Breast epithelium (tissue), 4 donors: ENCODE results near the gene PLEKHM2. TPM values are rescaled to one million over a fixed set of nuclear protein-coding genes. Genes with fewer than 3 reads are reported as not detected.

Source experiments
- DNase-seq, 2 donors: peaks; one replicate each; pipeline ENCODE4 v3.0.0-alpha.2; 2019; ENCODE audit warnings: low spot score in 2 of 2
- H3K27ac ChIP-seq, 2 donors: fragments of 200-600 bp; sonication (generic) in 1 of 2; one replicate each; pipeline ENCODE4 v1.5.1; 2016 to 2019; ENCODE audit warnings: mild to moderate bottlenecking in 1 of 2
- H3K27me3 ChIP-seq, 2 donors: fragments of 200-600 bp; sonication (generic) in 1 of 2; one replicate each; pipeline versions ENCODE4 v1.5.1 to v1.6.0; 2017 to 2019; ENCODE audit warnings: control low read depth in 1 of 2, mild to moderate bottlenecking in 1 of 2
- H3K36me3 ChIP-seq: fragments of 200-600 bp; one replicate; pipeline ENCODE4 v1.5.1; 2019
- H3K4me1 ChIP-seq, 2 donors: fragments of 200-600 bp; sonication (generic); one replicate each; pipeline ENCODE4 v1.5.1; 2016 to 2019; ENCODE audit warnings: control low read depth in 1 of 2
- H3K4me3 ChIP-seq, 3 donors: fragments of 200-600 bp; sonication (generic); 1 replicate in 2 of 3; 2 replicates in 1 of 3; pipeline ENCODE4 v1.5.1; 2016 to 2019; ENCODE audit warnings: mild to moderate bottlenecking in 3 of 3, moderate library complexity in 2 of 3
- H3K9me3 ChIP-seq, 2 donors: fragments of 200-600 bp; sonication (generic) in 1 of 2; one replicate each; pipeline ENCODE4 v1.5.1; 2016 to 2019; ENCODE audit warnings: control low read depth in 1 of 2
- CTCF ChIP-seq, 3 donors: fragments of 450-650 bp; IDR thresholded peaks; one replicate each; pipeline ENCODE4 v1.5.1; 2016 to 2017; ENCODE audit warnings: antibody characterized with exemption in 3 of 3, mild to moderate bottlenecking in 3 of 3, moderate library complexity in 3 of 3
- POLR2A ChIP-seq: fragments of 450-650 bp; IDR thresholded peaks from one replicate; pipeline ENCODE4 v1.6.1; 2016; ENCODE audit warnings: antibody characterized with exemption, mild to moderate bottlenecking, moderate library complexity
- POLR2AphosphoS5 ChIP-seq, 3 donors: sonication (generic); formaldehyde crosslinking; IDR thresholded peaks; one replicate each; pipeline ENCODE4 v1.6.1; 2017; ENCODE audit warnings: antibody characterized with exemption in 3 of 3
- intact Hi-C: fragments of 100-400 bp; cut with DNase I; formaldehyde crosslinking; loops from one replicate; pipeline ENCODE4 v1.15.1; 2023; ENCODE audit warnings: low total_unique reads
- total RNA-seq, 3 donors: library from RNA; depleted of rRNA; stranded (reverse); fragments of >200 nt; gene quantifications; one replicate each; pipeline ENCODE4 v1.1.0, GENCODE V29; 2016

Gene PLEKHM2
- total RNA-seq, 3 donors from 2014 or later, result 29.7 to 56.5 (median 41.6) TPM

- no peak for DNase-seq
- TF ChIP-seq POLR2AphosphoS5 (IDR thresholded peaks at IDR 0.05) (peak in 1 of 3 donors; percentile 17), POLR2A (no peak)
- no peak overlapping the region for H3K4me3 ChIP-seq
- peaks cover 3% of the 10 kb centered on the region in 2 donors for H3K4me1 ChIP-seq
- no peaks in the 10 kb centered on the region for H3K27me3 ChIP-seq
- H3K27ac ChIP-seq, result peak overlapping the region; percentile 79 to 86
- H3K9me3 ChIP-seq, result no peaks in the 10 kb centered on the region
- intact Hi-C loops, result no loop called here
- no peaks in the 10 kb centered on the region for H3K36me3 ChIP-seq
Observed at GRCh38 chr1:15680561-15681348, 3.4 kb upstream of the PLEKHM2 start.

DNA sequence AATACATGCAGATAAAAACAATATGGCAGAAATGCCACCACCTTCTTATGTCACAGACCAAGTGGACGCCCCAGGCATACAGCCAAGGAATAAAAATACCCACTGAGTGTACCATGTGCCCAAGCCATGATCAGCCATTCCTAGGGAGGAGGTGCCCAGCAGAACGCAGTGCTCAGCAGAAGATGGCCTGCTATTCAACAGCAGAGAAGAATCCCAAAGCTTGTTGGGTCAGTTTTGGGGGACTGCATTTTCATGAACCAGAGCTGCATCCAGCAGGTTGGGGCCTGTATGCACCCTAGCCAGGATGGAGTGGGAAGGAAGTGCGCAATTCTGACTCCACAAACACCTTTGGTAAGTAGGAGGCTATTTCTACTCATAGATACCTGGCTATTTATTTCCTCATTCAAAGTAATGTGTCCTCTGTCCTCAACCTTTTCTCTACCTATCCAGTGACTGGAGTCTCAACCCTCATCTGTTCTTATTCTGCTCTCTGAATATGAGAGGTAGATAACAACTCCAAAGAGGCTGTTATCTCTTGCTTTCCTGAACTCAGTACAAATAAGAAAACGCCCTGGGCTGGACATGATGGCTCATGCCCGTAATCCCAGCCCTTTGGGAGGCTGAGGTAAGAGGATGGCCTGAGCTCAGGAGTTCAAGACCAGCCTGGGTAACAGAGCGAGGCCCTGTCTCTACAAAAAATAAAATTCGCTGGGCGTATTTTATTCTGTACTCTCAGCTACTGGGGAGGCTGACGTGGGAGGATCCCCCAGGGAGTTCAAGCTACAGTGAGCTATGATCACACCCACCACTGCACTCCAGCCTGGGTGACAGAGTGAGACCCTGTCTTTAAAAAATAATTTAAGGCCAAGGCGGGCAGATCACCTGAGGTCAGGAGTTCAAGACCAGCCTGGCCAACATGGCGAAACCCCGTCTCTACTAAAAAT lies 2.5 kb upstream of the PLEKHM2 start:
- no peak overlapping the region for H3K4me3 ChIP-seq
- no peaks in the 10 kb centered on the region for H3K36me3 ChIP-seq
- intact Hi-C loops, result no loop called here
- H3K4me1 ChIP-seq, result peaks cover 3 to 7% of the 10 kb centered on the region in 2 donors
- no peaks in the 10 kb centered on the region for H3K27me3 ChIP-seq
- peak overlapping the region; percentile 79 to 86 for H3K27ac ChIP-seq
- no peaks in the 10 kb centered on the region for H3K9me3 ChIP-seq
- TF ChIP-seq CTCF (IDR thresholded peaks at IDR 0.05), result no peak
- no peak for TF ChIP-seq POLR2A
- no peak for TF ChIP-seq POLR2AphosphoS5 (IDR thresholded peaks at IDR 0.05)
- no peak for DNase-seq

- Histone ChIP-seq H3K36me3 (no peaks in the 10 kb centered on the region), H3K27ac (peak overlapping the region; percentile 94 to 98), H3K4me3 (no peak overlapping the region), H3K27me3 (no peaks in the 10 kb centered on the region), H3K9me3 (no peaks in the 10 kb centered on the region), H3K4me1 (peaks cover 3 to 7% of the 10 kb centered on the region in 2 donors)
- DNase-seq, result no peak
- TF ChIP-seq CTCF (IDR thresholded peaks at IDR 0.05), result no peak
- intact Hi-C loops, result no loop called here
Observed at GRCh38 chr1:15682936-15683341, 1.2 kb upstream of the PLEKHM2 start.

GRCh38 chr1:15683345-15684039 lies 628 bp upstream of the PLEKHM2 start:
- TF ChIP-seq POLR2AphosphoS5 (IDR thresholded peaks at IDR 0.05) (no peak), POLR2A (no peak), CTCF (IDR thresholded peaks at IDR 0.05) (no peak)
- Histone ChIP-seq H3K36me3 (no peaks in the 10 kb centered on the region), H3K9me3 (no peaks in the 10 kb centered on the region), H3K27ac (peak overlapping the region; percentile 94 to 98), H3K4me1 (peaks cover 3 to 7% of the 10 kb centered on the region in 2 donors), H3K4me3 (peak overlapping the region; percentile 87 to 98 (median 94)), H3K27me3 (no peaks in the 10 kb centered on the region)
- no peak for DNase-seq
- intact Hi-C loops, result no loop called here
